Neuron (in vitro differentiated cells): ENCODE measurements around the gene MAP3K7CL.

ENCODE experiments used
- H2AFZ ChIP-seq: one replicate; pipeline ENCODE4 v1.6.1; 2013; ENCODE audit warnings: low read depth, mild to moderate bottlenecking, inconsistent platforms, low read length, moderate library complexity
- H3K27me3 ChIP-seq: one replicate; pipeline ENCODE4 v1.6.1; 2013; ENCODE audit warnings: low read length; ENCODE audit not compliant: insufficient read depth
- H3K36me3 ChIP-seq: one replicate; pipeline ENCODE4 v1.6.1; 2013; ENCODE audit warnings: low read length; ENCODE audit not compliant: insufficient read depth
- H3K4me1 ChIP-seq: one replicate; pipeline ENCODE4 v1.6.1; 2013; ENCODE audit warnings: low read length; ENCODE audit not compliant: insufficient read depth
- H3K4me3 ChIP-seq: 2 replicates; pipeline ENCODE4 v1.5.1; 2013; ENCODE audit warnings: mild to moderate bottlenecking, low read length, moderate library complexity
- H3K9me3 ChIP-seq: one replicate; pipeline ENCODE4 v1.6.1; 2013; ENCODE audit warnings: low read length

The MAP3K7CL gene

GRCh38 chr21:29217818-29218291 lies 87.4 kb downstream of the MAP3K7CL start:
- no peak overlapping the region for H3K4me3 ChIP-seq
- no peaks in the 10 kb centered on the region for H3K4me1 ChIP-seq
- H2AFZ ChIP-seq = no peak overlapping the region
- H3K27me3 ChIP-seq = no peaks in the 10 kb centered on the region
- H3K9me3 ChIP-seq = no peaks in the 10 kb centered on the region
- H3K36me3 ChIP-seq = no peaks in the 10 kb centered on the region

- no peak overlapping the region for H3K4me3 ChIP-seq
- H3K27me3 ChIP-seq = no peaks in the 10 kb centered on the region
- H2AFZ ChIP-seq = no peak overlapping the region
- no peaks in the 10 kb centered on the region for H3K9me3 ChIP-seq
- H3K4me1 ChIP-seq = no peaks in the 10 kb centered on the region
- no peaks in the 10 kb centered on the region for H3K36me3 ChIP-seq
Observed at GRCh38 chr21:29218749-29219148, 88.3 kb downstream of the MAP3K7CL start.

- Histone ChIP-seq H3K9me3 (no peaks in the 10 kb centered on the region), H3K36me3 (no peaks in the 10 kb centered on the region), H3K27me3 (no peaks in the 10 kb centered on the region), H2AFZ (no peak overlapping the region), H3K4me1 (no peaks in the 10 kb centered on the region), H3K4me3 (no peak overlapping the region)
Observed at GRCh38 chr21:29219165-29219770, 88.8 kb downstream of the MAP3K7CL start.

- no peaks in the 10 kb centered on the region for H3K27me3 ChIP-seq
- H3K36me3 ChIP-seq = no peaks in the 10 kb centered on the region
- H3K4me1 ChIP-seq = no peaks in the 10 kb centered on the region
- no peak overlapping the region for H2AFZ ChIP-seq
- no peaks in the 10 kb centered on the region for H3K9me3 ChIP-seq
- H3K4me3 ChIP-seq = no peak overlapping the region
Observed at GRCh38 chr21:29221253-29221744, 90.9 kb downstream of the MAP3K7CL start.

GRCh38 chr21:29224006-29224405 lies 93.6 kb downstream of the MAP3K7CL start:
- no peaks in the 10 kb centered on the region for H3K27me3 ChIP-seq
- H3K4me3 ChIP-seq = no peak overlapping the region
- no peak overlapping the region for H2AFZ ChIP-seq
- H3K9me3 ChIP-seq = no peaks in the 10 kb centered on the region
- H3K4me1 ChIP-seq = no peaks in the 10 kb centered on the region
- no peaks in the 10 kb centered on the region for H3K36me3 ChIP-seq
